ENCODE results near the gene NTM. TPM values are rescaled to one million over a fixed set of nuclear protein-coding genes. Genes with fewer than 3 reads are reported as not detected.

The NTM gene
- total and polyA plus RNA-seq, 12 donors: 0.26 to 11.5 (median 4.0) TPM

- no peaks in the 10 kb centered on the region for H3K9me3 ChIP-seq (replicated peaks in 1 of 3)
- WGBS, 4 donors: 84 to 92% (median 90%) methylated on average over 4 of the region's 4 CpGs
- H3K4me1 ChIP-seq (replicated peaks in 1 of 2): no peaks in the 10 kb centered on the region
- H3K36me3 ChIP-seq (replicated peaks in 1 of 2): no peaks in the 10 kb centered on the region
- TF ChIP-seq POLR2A (IDR thresholded peaks at IDR 0.05) (no peak), CTCF (IDR thresholded peaks at IDR 0.05) (no peak)
- H3K27me3 ChIP-seq: no peaks in the 10 kb centered on the region
- intact Hi-C loops (cut with DNase I): no loop called here
- H3K4me3 ChIP-seq: no peak overlapping the region
- DNase-seq: no peak
- H3K27ac ChIP-seq: no peak overlapping the region
Observed at GRCh38 chr11:132005887-132006286, 635.5 kb downstream of the NTM start.

- DNase-seq: no peak
- H3K27me3 ChIP-seq: no peaks in the 10 kb centered on the region
- H3K4me3 ChIP-seq: no peak overlapping the region
- no peak overlapping the region for H3K27ac ChIP-seq
- TF ChIP-seq POLR2A (IDR thresholded peaks at IDR 0.05) (no peak), CTCF (IDR thresholded peaks at IDR 0.05) (no peak)
- H3K36me3 ChIP-seq (replicated peaks in 1 of 2): no peaks in the 10 kb centered on the region
- intact Hi-C loops (cut with DNase I): no loop called here
- H3K4me1 ChIP-seq (replicated peaks in 1 of 2): no peaks in the 10 kb centered on the region
- WGBS, 4 donors: 72 to 81% (median 78%) methylated on average over 6 to 7 of the region's 7 CpGs
- H3K9me3 ChIP-seq (replicated peaks in 1 of 3): no peaks in the 10 kb centered on the region
Observed at GRCh38 chr11:132006884-132007580, 636.6 kb downstream of the NTM start.

GRCh38 chr11:132008226-132008625 is 637.8 kb downstream of the NTM start:
- 36 to 59% (median 53%) methylated on average over 1 of the region's 1 CpG for WGBS, 4 donors
- TF ChIP-seq CTCF (IDR thresholded peaks at IDR 0.05) (no peak), POLR2A (IDR thresholded peaks at IDR 0.05) (no peak)
- no peak overlapping the region for H3K4me3 ChIP-seq
- intact Hi-C loops (cut with DNase I): no loop called here
- no peaks in the 10 kb centered on the region for H3K4me1 ChIP-seq (replicated peaks in 1 of 2)
- no peak for DNase-seq
- no peaks in the 10 kb centered on the region for H3K36me3 ChIP-seq (replicated peaks in 1 of 2)
- H3K27ac ChIP-seq: no peak overlapping the region
- H3K27me3 ChIP-seq: no peaks in the 10 kb centered on the region
- H3K9me3 ChIP-seq (replicated peaks in 1 of 3): no peaks in the 10 kb centered on the region

- H3K27ac ChIP-seq: no peak overlapping the region
- WGBS, 4 donors: 57 to 73% (median 64%) methylated on average over 4 of the region's 4 CpGs
- TF ChIP-seq CTCF (IDR thresholded peaks at IDR 0.05) (no peak), POLR2A (IDR thresholded peaks at IDR 0.05) (no peak)
- no peak overlapping the region for H3K4me3 ChIP-seq
- no peaks in the 10 kb centered on the region for H3K4me1 ChIP-seq (replicated peaks in 1 of 2)
- intact Hi-C loops (cut with DNase I): no loop called here
- no peaks in the 10 kb centered on the region for H3K9me3 ChIP-seq (replicated peaks in 1 of 3)
- H3K27me3 ChIP-seq: no peaks in the 10 kb centered on the region
- H3K36me3 ChIP-seq (replicated peaks in 1 of 2): no peaks in the 10 kb centered on the region
- DNase-seq: no peak
Observed at GRCh38 chr11:132008872-132009271, 638.5 kb downstream of the NTM start.

All from adrenal gland (tissue), 12 donors.